ENCODE results near the gene IL26. TPM values are rescaled to one million over a fixed set of nuclear protein-coding genes. Genes with fewer than 3 reads are reported as not detected.

Gene IL26
- polyA plus RNA-seq, 1 experiment, result not detected

GRCh38 chr12:68166317-68166831 lies 59.2 kb downstream of the IL26 start:
- Histone ChIP-seq H3K27me3 (ENCODE audit: control insufficient read depth, insufficient read depth, low read length) (no peaks in the 10 kb centered on the region), H3K36me3 (ENCODE audit: control insufficient read depth, insufficient read depth, low read length) (no peaks in the 10 kb centered on the region), H3K4me3 (ENCODE audit: low read depth, low read length) (no peak overlapping the region)
- no peak for DNase-seq (ENCODE audit: low read depth)
- ChIA-PET POLR2A (no interaction called here), CTCF (no interaction called here)
- TF ChIP-seq CTCF (IDR thresholded peaks at IDR 0.05; ENCODE audit: insufficient read depth, low read depth, low read length), result no peak

GRCh38 chr12:68163560-68164081 lies 62.0 kb downstream of the IL26 start:
- ChIA-PET POLR2A (no interaction called here), CTCF (no interaction called here)
- no peaks in the 10 kb centered on the region for H3K27me3 ChIP-seq (ENCODE audit: control insufficient read depth, insufficient read depth, low read length)
- TF ChIP-seq CTCF (IDR thresholded peaks at IDR 0.05; ENCODE audit: insufficient read depth, low read depth, low read length), result no peak
- no peaks in the 10 kb centered on the region for H3K36me3 ChIP-seq (ENCODE audit: control insufficient read depth, insufficient read depth, low read length)
- H3K4me3 ChIP-seq (ENCODE audit: low read depth, low read length), result no peak overlapping the region
- no peak for DNase-seq (ENCODE audit: low read depth)

- no peaks in the 10 kb centered on the region for H3K27me3 ChIP-seq (ENCODE audit: control insufficient read depth, insufficient read depth, low read length)
- no peak overlapping the region for H3K4me3 ChIP-seq (ENCODE audit: low read depth, low read length)
- no peak for TF ChIP-seq CTCF (IDR thresholded peaks at IDR 0.05; ENCODE audit: insufficient read depth, low read depth, low read length)
- no peak for DNase-seq (ENCODE audit: low read depth)
- ChIA-PET CTCF (no interaction called here), POLR2A (no interaction called here)
- no peaks in the 10 kb centered on the region for H3K36me3 ChIP-seq (ENCODE audit: control insufficient read depth, insufficient read depth, low read length)
Measured at GRCh38 chr12:68162374-68162773, 63.2 kb downstream of the IL26 start.

- TF ChIP-seq CTCF (IDR thresholded peaks at IDR 0.05; ENCODE audit: insufficient read depth, low read depth, low read length), result no peak
- Histone ChIP-seq H3K36me3 (ENCODE audit: control insufficient read depth, insufficient read depth, low read length) (no peaks in the 10 kb centered on the region), H3K27me3 (ENCODE audit: control insufficient read depth, insufficient read depth, low read length) (no peaks in the 10 kb centered on the region), H3K4me3 (ENCODE audit: low read depth, low read length) (no peak within 1 kb of the TSS)
- ChIA-PET POLR2A (no interaction called here), CTCF (interaction anchor here (2.1 to 2.4 kb wide), 2 partner anchors 13 to 17 kb away, joined by 7 to 9 read pairs; no protein-coding TSS in a partner anchor)
- DNase-seq (ENCODE audit: low read depth), result no peak
Measured at GRCh38 chr12:68159681-68160304, 65.8 kb downstream of the IL26 start, which contains the start of gene IFNG. Gene IFNG, minus strand, starts transcription at chr12:68159740. Its CDS starts 125 bp downstream, at chr12:68159615.

- ChIA-PET POLR2A (no interaction called here), CTCF (interaction anchor here (0.8 to 3.9 kb wide), 10 partner anchors 10 to 237 kb away, joined by 3 to 23 read pairs (median 7); no protein-coding TSS in a partner anchor)
- peak; percentile 50 for TF ChIP-seq CTCF (IDR thresholded peaks at IDR 0.05; ENCODE audit: insufficient read depth, low read depth, low read length)
- Histone ChIP-seq H3K27me3 (ENCODE audit: control insufficient read depth, insufficient read depth, low read length) (0 out of 2 replicates have a peak, but pooled peaks cover under 1% of the 10 kb centered on the region), H3K4me3 (ENCODE audit: low read depth, low read length) (no peak overlapping the region), H3K36me3 (ENCODE audit: control insufficient read depth, insufficient read depth, low read length) (no peaks in the 10 kb centered on the region)
- DNase-seq (ENCODE audit: low read depth), result no peak
Measured at GRCh38 chr12:68158432-68158831, 67.2 kb downstream of the IL26 start.
